Ishikawa (cell line): Measurements from ENCODE around the gene TOMM40L.

Experiments
- CEBPB ChIP-seq: IDR thresholded peaks from 2 replicates; pipeline ENCODE4 v1.6.1; 2012
- CREB1 ChIP-seq: IDR thresholded peaks from 2 replicates; pipeline ENCODE4 v1.6.1; 2012; ENCODE audit warnings: low read depth
- EGR1 ChIP-seq: IDR thresholded peaks from 2 replicates; pipeline ENCODE4 v1.6.1; 2012
- MAX ChIP-seq: IDR thresholded peaks from 2 replicates; pipeline ENCODE4 v1.6.1; 2012
- RAD21 ChIP-seq: IDR thresholded peaks from 2 replicates; pipeline ENCODE4 v1.6.1; 2012; ENCODE audit warnings: low read depth
- REST ChIP-seq: IDR thresholded peaks from 2 replicates; pipeline ENCODE4 v1.6.1; 2012; ENCODE audit warnings: low read depth, mild to moderate bottlenecking
- TAF1 ChIP-seq: IDR thresholded peaks from 2 replicates; pipeline ENCODE4 v1.6.1; 2012; ENCODE audit warnings: low read depth, mild to moderate bottlenecking
- TCF12 ChIP-seq: IDR thresholded peaks from 2 replicates; pipeline ENCODE4 v1.6.1; 2012; ENCODE audit warnings: low read depth
- TEAD4 ChIP-seq: IDR thresholded peaks from 2 replicates; pipeline ENCODE4 v1.6.1; 2012
- USF1 ChIP-seq: IDR thresholded peaks from 2 replicates; pipeline ENCODE4 v1.6.1; 2012
- YY1 ChIP-seq: IDR thresholded peaks from 2 replicates; pipeline ENCODE4 v1.6.1; 2012; ENCODE audit warnings: low read depth
- ZBTB7A ChIP-seq: IDR thresholded peaks from 2 replicates; pipeline ENCODE4 v1.6.1; 2012; ENCODE audit warnings: low read depth

The TOMM40L gene

GRCh38 chr1:161266202-161266601 is 40.3 kb downstream of the TOMM40L start:
- TF ChIP-seq CREB1 (no peak), TCF12 (no peak), CEBPB (no peak), TEAD4 (0 out of 2 replicates have a peak, but pooled peaks have one; percentile 13)

GRCh38 chr1:161266836-161267235 is 41.0 kb downstream of the TOMM40L start:
- TF ChIP-seq TCF12 (no peak), RAD21 (no peak), TAF1 (no peak), REST (no peak), ZBTB7A (no peak), EGR1 (no peak), USF1 (no peak)

GRCh38 chr1:161267321-161267720 is 41.5 kb downstream of the TOMM40L start:
- no peak for TF ChIP-seq TAF1
- TF ChIP-seq RAD21: no peak
- no peak for TF ChIP-seq YY1
- TF ChIP-seq REST: no peak
- TF ChIP-seq ZBTB7A: no peak

GRCh38 chr1:161273402-161273801 is 47.5 kb downstream of the TOMM40L start:
- TF ChIP-seq MAX (no peak), USF1 (no peak), TEAD4 (no peak), TCF12 (no peak)

GRCh38 chr1:161274874-161275273 is 49.0 kb downstream of the TOMM40L start:
- TF ChIP-seq CEBPB (no peak), TCF12 (no peak)
